PC-3 (cell line): ENCODE data around the gene LRRTM4.

Experiments
- EZH2 ChIP-seq: fragments of 300-600 bp; sonication (generic); IDR thresholded peaks from one replicate; pipeline ENCODE4 v1.6.1; 2017; ENCODE audit warnings: antibody characterized with exemption, mild to moderate bottlenecking, low read length; ENCODE audit not compliant: unreplicated experiment
- EZH2phosphoT487 ChIP-seq: fragments of 300-600 bp; sonication (generic); IDR thresholded peaks from 2 replicates; pipeline ENCODE4 v1.6.1; 2018; ENCODE audit warnings: mild to moderate bottlenecking, antibody characterized with exemption, low read length, borderline replicate concordance
- TF ChIP-seq, protein P1 (sequence below): fragments of 300-600 bp; sonication (generic); conservative IDR thresholded peaks from 2 replicates; pipeline ENCODE4 v1.5.1; 2017; ENCODE audit warnings: antibody characterized with exemption, low read depth, mild to moderate bottlenecking, low read length

DNA sequence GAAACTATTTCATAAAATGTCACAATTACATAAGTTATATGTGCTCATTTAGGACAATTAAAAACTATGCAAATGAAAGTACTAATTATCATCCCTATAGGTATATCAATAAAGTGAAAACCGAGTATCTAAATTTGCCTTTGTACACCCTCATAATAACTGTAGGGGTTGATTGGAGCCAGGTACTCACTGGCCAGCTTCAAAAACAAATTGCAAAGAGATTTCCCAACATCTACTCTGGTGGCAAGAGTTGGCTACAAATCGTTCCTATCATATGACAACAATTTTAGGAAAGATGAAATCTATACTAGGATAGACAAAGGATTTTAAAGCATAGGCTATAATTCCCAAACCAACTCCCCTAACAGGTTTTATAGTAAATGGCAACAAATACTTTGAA, 556.4 kb downstream of the LRRTM4 start:
- TF ChIP-seq, protein P1, sequence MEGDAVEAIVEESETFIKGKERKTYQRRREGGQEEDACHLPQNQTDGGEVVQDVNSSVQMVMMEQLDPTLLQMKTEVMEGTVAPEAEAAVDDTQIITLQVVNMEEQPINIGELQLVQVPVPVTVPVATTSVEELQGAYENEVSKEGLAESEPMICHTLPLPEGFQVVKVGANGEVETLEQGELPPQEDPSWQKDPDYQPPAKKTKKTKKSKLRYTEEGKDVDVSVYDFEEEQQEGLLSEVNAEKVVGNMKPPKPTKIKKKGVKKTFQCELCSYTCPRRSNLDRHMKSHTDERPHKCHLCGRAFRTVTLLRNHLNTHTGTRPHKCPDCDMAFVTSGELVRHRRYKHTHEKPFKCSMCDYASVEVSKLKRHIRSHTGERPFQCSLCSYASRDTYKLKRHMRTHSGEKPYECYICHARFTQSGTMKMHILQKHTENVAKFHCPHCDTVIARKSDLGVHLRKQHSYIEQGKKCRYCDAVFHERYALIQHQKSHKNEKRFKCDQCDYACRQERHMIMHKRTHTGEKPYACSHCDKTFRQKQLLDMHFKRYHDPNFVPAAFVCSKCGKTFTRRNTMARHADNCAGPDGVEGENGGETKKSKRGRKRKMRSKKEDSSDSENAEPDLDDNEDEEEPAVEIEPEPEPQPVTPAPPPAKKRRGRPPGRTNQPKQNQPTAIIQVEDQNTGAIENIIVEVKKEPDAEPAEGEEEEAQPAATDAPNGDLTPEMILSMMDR = no peak
- TF ChIP-seq EZH2 (no peak), EZH2phosphoT487 (no peak)
